Measurements from ENCODE around the gene FAM210B.

Gene FAM210B

DNA sequence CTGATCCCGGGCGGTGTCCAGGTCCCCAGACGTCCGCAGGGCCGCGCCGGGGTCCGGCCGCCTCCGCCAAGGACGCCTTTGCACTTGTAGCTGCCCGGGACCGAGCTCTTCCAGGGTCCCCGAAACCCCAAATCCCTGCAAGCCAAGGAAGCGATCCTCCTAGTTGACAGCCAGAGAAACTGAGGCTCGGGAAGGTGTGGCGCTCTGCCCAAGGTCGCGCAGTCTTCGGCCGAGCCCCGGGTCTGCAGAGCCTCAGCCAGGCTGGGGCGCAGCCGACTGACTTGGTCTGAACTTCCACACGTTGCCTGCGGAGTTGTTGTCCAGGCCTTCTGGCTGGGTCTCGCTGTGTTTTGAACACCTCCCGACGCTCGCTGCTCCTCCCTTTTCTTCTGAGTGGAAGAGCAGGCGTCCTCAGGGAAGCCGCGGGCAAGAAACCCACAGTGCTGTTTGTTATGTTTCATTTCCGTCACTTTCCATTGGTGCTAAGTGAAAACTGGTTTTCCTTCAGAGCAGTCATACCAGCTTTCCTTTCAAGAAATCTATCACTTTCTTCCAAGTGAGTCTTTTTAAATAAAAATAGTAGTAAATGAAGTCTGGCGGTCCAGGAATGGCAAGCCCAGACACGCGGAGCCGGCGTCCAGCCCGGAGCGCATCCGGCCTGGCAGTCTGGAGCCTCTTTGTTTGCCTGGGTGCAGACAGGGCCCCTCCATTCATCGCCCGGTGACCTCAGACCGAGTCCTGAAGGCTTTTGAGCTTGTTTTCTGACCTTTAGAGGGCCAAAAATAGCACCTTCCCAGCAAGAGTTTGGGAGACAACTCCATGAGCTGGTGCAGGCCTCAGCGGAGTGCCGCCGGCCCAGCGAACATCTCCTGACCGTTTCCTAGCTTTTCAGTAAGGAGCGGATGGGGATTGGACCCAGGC, 698 bp downstream of the FAM210B start:
- peak; percentile 39 for DNase-seq (ENCODE audit: insufficient read length, low spot score)
- TF ChIP-seq TAF1 (IDR thresholded peaks at IDR 0.05; ENCODE audit: low read depth, low read length) (no peak), POLR2A (IDR thresholded peaks at IDR 0.05; ENCODE audit: low read depth, low read length) (no peak), POLR2AphosphoS5 (IDR thresholded peaks at IDR 0.05; ENCODE audit: low read depth, low read length) (no peak), PAX5 (IDR thresholded peaks at IDR 0.05; ENCODE audit: insufficient read depth, low read length, severe bottlenecking) (no peak), SPI1 (IDR thresholded peaks at IDR 0.05; ENCODE audit: low read depth, low read length) (no peak), POU2F2 (IDR thresholded peaks at IDR 0.05; ENCODE audit: low read depth, low read length) (no peak)
- FAIRE-seq, result no peak

DNA sequence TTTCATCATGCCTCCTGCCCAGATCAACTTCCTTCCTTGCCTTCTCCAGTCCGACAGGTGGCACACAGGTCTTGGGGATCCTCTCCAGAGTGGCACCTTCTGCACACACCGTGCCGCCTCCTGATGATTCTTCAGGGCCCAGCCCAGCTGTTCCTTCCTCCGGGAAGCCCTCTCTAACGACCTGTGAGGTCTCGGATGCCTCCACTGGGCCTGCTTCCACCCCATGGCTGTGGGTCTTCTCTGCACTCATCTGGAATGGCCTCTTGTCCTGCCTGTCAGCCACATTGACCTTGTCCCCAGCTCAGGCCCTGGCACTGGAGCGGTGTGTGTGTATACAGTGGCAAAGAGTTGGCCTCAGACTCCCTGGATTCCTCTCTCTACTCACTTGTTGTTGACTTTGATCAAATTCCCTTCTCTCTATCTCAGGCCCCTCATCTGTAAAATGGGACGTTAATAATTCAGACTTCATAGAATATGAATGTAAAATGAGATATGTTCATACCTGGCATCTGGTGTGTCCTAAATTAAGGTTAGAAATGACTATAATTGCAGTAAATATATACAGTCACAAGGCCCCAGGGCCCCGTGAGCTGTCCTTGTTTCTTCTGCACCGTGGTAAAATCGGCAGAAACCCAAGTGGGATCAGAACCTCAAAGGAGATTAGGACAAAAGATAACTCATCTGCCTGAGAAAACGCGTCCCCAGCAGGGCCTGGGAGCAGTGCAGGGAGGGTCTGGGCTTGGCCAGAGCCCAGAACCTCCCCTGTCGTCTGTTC, 1.5 kb downstream of the FAM210B start:
- DNase-seq (ENCODE audit: insufficient read length, low spot score) (peak; percentile 21), FAIRE-seq (no peak)
- TF ChIP-seq SPI1 (IDR thresholded peaks at IDR 0.05; ENCODE audit: low read depth, low read length), result no peak
- TF ChIP-seq POLR2AphosphoS5 (IDR thresholded peaks at IDR 0.05; ENCODE audit: low read depth, low read length), result no peak
- TF ChIP-seq TAF1 (IDR thresholded peaks at IDR 0.05; ENCODE audit: low read depth, low read length), result no peak
- no peak for TF ChIP-seq POLR2A (IDR thresholded peaks at IDR 0.05; ENCODE audit: low read depth, low read length)
- TF ChIP-seq PAX5 (IDR thresholded peaks at IDR 0.05; ENCODE audit: insufficient read depth, low read length, severe bottlenecking), result no peak
- TF ChIP-seq POU2F2 (IDR thresholded peaks at IDR 0.05; ENCODE audit: low read depth, low read length), result no peak

DNA sequence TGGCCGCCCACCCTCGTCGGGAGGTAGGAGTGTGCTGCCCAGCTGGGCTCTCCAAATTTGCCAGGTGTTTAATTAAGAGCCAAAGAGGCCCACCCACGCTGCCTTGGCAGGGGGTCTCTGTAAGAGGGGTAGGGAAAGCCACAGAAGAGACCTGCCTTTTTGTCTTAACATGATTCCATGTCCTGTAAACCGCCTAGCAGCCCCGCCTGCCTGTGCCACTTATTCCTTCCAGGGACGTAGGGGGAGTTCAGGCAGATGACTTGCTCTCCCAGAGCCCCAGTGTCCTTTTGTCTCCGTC, 2.1 kb downstream of the FAM210B start:
- no peak for FAIRE-seq
- TF ChIP-seq POLR2AphosphoS5 (IDR thresholded peaks at IDR 0.05; ENCODE audit: low read depth, low read length) (no peak), SPI1 (IDR thresholded peaks at IDR 0.05; ENCODE audit: low read depth, low read length) (no peak), TAF1 (IDR thresholded peaks at IDR 0.05; ENCODE audit: low read depth, low read length) (no peak), POLR2A (IDR thresholded peaks at IDR 0.05; ENCODE audit: low read depth, low read length) (no peak), PAX5 (IDR thresholded peaks at IDR 0.05; ENCODE audit: insufficient read depth, low read length, severe bottlenecking) (no peak), POU2F2 (IDR thresholded peaks at IDR 0.05; ENCODE audit: low read depth, low read length) (no peak)
- no peak for DNase-seq (ENCODE audit: insufficient read length, low spot score)

DNA sequence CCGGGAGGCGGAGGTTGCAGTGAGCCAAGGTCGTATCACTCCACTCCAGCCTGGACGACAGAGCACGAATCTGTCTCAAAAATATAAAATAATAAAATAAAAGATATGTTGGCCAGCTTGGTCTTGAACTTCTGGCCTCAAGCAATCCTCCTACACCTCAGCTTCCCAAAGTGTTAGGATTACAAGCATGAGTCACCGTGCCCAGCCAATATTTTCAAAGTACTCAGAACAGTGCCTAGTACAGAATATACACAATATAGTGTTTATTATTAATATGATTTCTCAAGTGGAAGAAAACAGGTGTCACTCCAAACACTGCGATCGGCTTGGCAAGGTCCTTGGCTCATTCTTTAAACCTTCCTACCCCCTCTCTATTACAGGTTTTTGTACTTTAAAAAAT, 3.1 kb downstream of the FAM210B start:
- TF ChIP-seq POU2F2 (IDR thresholded peaks at IDR 0.05; ENCODE audit: low read depth, low read length) (no peak), POLR2A (IDR thresholded peaks at IDR 0.05; ENCODE audit: low read depth, low read length) (no peak), TAF1 (IDR thresholded peaks at IDR 0.05; ENCODE audit: low read depth, low read length) (no peak), PAX5 (IDR thresholded peaks at IDR 0.05; ENCODE audit: insufficient read depth, low read length, severe bottlenecking) (no peak), SPI1 (IDR thresholded peaks at IDR 0.05; ENCODE audit: low read depth, low read length) (no peak), POLR2AphosphoS5 (IDR thresholded peaks at IDR 0.05; ENCODE audit: low read depth, low read length) (no peak)
- FAIRE-seq (no peak), DNase-seq (ENCODE audit: insufficient read length, low spot score) (no peak)

DNA sequence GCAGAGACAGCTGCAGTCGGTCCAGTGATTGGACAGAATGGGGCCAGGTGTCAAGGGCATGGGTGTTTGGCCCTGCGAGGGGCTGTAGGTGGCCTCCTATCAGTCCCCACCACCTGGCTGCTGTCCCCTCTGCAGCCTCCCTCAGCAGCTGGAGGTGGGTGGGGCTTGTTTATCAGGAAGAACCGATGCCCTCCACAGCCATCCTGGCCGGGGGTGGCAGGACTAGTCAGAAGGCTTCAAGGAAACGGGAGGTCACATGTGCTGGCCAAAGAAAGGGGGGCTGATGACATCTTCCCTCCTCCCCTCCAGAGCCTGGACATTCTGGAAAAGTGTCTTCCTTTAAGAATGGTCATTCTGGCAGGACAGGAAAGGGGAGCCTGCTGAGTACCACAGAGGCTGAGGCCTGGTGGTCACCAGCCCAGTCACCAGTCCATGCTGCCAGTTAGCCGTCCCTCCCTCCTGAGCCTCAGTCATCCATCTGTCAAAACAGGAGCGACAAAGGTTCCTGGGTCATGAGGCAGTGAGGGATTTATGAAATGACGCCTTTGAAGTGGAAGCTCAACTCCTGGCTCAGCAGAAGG, 4.1 kb downstream of the FAM210B start:
- FAIRE-seq (no peak), DNase-seq (ENCODE audit: insufficient read length, low spot score) (no peak)
- no peak for TF ChIP-seq SPI1 (IDR thresholded peaks at IDR 0.05; ENCODE audit: low read depth, low read length)
- no peak for TF ChIP-seq PAX5 (IDR thresholded peaks at IDR 0.05; ENCODE audit: insufficient read depth, low read length, severe bottlenecking)
- no peak for TF ChIP-seq TAF1 (IDR thresholded peaks at IDR 0.05; ENCODE audit: low read depth, low read length)
- no peak for TF ChIP-seq POU2F2 (IDR thresholded peaks at IDR 0.05; ENCODE audit: low read depth, low read length)
- no peak for TF ChIP-seq POLR2A (IDR thresholded peaks at IDR 0.05; ENCODE audit: low read depth, low read length)
- no peak for TF ChIP-seq POLR2AphosphoS5 (IDR thresholded peaks at IDR 0.05; ENCODE audit: low read depth, low read length)

DNA sequence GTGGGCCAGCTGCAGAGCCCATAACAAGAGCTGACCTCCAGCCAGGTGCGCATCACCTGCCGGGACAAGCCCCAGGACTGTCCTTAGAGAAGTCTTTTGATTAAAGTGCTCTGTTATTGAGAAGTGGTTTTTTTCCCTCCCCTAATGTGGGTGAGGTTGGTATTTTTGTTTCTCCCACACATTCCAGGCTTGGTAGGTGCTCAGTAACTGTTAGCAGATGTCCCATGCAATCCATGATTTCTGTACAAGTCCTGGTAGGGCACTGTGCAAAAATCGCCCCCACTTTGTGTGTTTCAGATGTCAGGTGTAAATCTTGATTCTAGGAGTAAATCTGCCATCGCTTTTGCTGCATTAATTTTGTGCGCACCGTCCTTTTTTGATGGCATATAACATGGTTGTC, 4.7 kb downstream of the FAM210B start:
- no peak for DNase-seq (ENCODE audit: insufficient read length, low spot score)
- TF ChIP-seq PAX5 (IDR thresholded peaks at IDR 0.05; ENCODE audit: insufficient read depth, low read length, severe bottlenecking) (no peak), POLR2AphosphoS5 (IDR thresholded peaks at IDR 0.05; ENCODE audit: low read depth, low read length) (no peak), POU2F2 (IDR thresholded peaks at IDR 0.05; ENCODE audit: low read depth, low read length) (no peak), POLR2A (IDR thresholded peaks at IDR 0.05; ENCODE audit: low read depth, low read length) (no peak), SPI1 (IDR thresholded peaks at IDR 0.05; ENCODE audit: low read depth, low read length) (no peak), TAF1 (IDR thresholded peaks at IDR 0.05; ENCODE audit: low read depth, low read length) (no peak)

DNA sequence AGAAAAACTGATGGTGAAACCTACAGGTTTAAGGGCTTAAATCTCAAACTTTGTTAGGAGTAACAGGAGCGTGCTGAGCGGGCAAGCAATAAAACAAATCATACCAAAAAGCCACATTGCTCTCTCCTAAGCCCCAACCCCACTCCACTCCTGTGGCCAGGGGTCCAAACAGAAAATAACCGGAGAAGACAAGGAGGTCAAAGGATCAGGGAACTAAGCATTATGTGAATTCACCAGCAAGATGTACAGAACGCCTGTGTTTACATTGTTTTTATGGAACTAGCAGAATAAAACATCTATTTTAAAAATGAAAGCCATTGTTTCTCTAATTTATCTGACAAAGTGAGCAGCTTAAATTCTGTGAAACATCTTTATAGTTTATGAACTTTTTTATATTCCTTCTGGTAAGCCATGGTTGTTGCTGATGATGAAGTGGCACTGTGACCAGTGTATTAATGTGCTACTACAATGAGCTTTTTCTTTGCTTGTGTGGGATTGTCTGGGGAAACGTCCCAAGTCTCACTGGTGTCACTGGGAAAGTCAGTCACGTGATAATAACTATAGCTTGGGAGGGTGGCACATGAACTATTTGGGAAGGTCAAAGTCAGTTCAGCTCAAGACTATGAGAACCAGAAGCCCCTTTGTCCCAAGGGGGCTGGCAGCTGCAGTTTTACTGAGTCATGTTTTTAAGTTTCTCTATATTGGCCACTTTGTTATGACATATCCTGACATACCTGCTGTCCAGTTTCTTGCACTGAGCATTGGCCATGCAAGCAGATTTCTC, 9.8 kb downstream of the FAM210B start:
- FAIRE-seq (no peak), DNase-seq (ENCODE audit: insufficient read length, low spot score) (no peak)
- no peak for TF ChIP-seq TAF1 (IDR thresholded peaks at IDR 0.05; ENCODE audit: low read depth, low read length)
- TF ChIP-seq POU2F2 (IDR thresholded peaks at IDR 0.05; ENCODE audit: low read depth, low read length), result no peak
- no peak for TF ChIP-seq PAX5 (IDR thresholded peaks at IDR 0.05; ENCODE audit: insufficient read depth, low read length, severe bottlenecking)
- TF ChIP-seq SPI1 (IDR thresholded peaks at IDR 0.05; ENCODE audit: low read depth, low read length), result no peak
- TF ChIP-seq POLR2A (IDR thresholded peaks at IDR 0.05; ENCODE audit: low read depth, low read length), result no peak
- TF ChIP-seq POLR2AphosphoS5 (IDR thresholded peaks at IDR 0.05; ENCODE audit: low read depth, low read length), result no peak

More for the DNA sequence above, 4.7 kb downstream of the FAM210B start:
- FAIRE-seq, result no peak

DNA sequence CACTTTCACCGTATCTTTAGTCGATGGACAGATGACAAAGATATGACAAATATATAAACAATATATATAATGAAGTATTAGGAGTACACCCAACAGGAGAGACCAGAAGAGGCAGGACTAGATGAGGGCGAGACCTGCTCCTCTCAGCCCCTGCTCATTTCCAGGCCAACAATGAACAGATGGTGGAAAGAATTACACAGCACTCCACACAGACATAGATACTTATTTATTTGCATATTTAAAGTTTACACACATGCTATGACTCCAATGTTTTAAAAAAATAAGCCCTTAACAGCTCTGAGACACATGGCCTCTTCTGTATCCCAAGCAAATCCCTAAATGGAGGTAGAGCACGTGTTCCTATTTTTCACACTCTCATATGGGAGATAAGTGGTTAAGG, 10.4 kb downstream of the FAM210B start:
- FAIRE-seq (no peak), DNase-seq (ENCODE audit: insufficient read length, low spot score) (no peak)
- TF ChIP-seq POLR2A (IDR thresholded peaks at IDR 0.05; ENCODE audit: low read depth, low read length) (no peak), PAX5 (IDR thresholded peaks at IDR 0.05; ENCODE audit: insufficient read depth, low read length, severe bottlenecking) (no peak), POU2F2 (IDR thresholded peaks at IDR 0.05; ENCODE audit: low read depth, low read length) (no peak), TAF1 (IDR thresholded peaks at IDR 0.05; ENCODE audit: low read depth, low read length) (no peak), SPI1 (IDR thresholded peaks at IDR 0.05; ENCODE audit: low read depth, low read length) (no peak), POLR2AphosphoS5 (IDR thresholded peaks at IDR 0.05; ENCODE audit: low read depth, low read length) (no peak)
